Ramos (cell line): ENCODE data around the gene ODAPH.
"Not testable (repeated sequence)": the region's sequence is repeated elsewhere in the genome, so short reads cannot be mapped to it uniquely, and the experiment has no call there.

Source experiments
- in situ Hi-C: fragments of 300-500 bp; cut with MboI; formaldehyde crosslinking; loops from one replicate; pipeline ENCODE4 v1.14.3; 2022; ENCODE audit warnings: low sequenced_read_pairs; ENCODE audit not compliant: unreplicated experiment

ODAPH gene, protein sequence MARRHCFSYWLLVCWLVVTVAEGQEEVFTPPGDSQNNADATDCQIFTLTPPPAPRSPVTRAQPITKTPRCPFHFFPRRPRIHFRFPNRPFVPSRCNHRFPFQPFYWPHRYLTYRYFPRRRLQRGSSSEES

DNA sequence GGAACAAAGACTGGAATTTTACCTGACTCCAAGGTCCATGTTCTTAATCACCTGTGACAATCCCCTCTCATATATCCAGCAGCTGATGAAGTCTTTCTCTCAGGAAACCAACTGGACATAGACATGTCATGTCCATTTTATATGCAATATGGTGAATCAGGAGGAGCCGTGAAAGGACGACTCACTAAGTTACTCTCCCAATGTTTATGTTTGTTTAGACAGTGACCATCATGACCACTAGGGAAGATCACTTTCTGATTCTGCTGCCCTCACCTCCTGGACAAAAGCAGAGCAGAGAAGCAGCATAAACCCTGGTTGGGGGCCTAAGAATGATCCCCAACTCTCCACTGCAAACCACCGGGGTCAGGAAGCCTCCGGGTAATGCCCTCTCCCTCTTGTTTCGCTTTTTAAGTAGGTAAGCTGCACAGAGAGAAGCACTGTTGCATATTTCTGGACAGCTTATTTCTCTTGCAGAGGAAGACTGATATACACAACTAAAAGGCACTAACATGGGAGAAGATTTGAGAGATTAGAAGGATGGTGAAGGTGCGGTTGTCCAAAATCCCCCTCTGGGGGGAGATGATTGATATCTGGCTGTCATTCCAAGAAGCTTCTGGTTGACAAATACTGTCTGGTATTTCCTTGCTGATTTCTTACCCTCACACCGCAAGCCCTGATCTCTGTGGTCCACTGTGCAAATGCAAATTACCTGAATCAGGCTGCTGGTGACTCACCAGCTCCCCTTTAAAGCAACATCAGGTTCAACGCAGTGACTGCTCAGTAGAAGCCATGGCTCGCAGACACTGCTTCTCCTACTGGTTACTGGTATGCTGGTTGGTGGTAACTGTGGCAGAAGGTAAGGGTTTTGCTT is at the start of gene ODAPH:
TSS of gene ODAPH (plus strand) at position 773 of the 871 bp plus-strand sequence. CDS start at position 790, 17 bp downstream.
- in situ Hi-C loops = no loop called here

DNA sequence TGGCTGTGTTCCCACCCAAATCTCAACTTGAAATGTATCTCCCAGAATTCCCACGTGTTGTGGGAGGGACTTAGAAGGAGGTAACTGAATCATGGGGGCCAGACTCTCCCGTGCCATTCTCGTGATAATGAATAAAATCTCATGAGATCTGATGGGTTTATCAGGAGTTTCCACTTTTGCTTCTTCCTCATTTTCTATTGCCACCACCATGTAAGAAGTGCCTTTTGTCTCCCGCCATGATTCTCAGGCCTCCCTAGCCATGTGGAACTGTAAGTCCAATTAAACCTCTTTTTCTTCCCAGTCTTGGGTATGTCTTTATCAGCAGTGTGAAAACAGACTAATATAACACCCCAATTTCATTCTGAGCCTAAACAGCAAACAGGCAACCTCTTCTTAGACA is 46.3 kb upstream of the ODAPH start:
- in situ Hi-C loops = not testable (repeated sequence)

DNA sequence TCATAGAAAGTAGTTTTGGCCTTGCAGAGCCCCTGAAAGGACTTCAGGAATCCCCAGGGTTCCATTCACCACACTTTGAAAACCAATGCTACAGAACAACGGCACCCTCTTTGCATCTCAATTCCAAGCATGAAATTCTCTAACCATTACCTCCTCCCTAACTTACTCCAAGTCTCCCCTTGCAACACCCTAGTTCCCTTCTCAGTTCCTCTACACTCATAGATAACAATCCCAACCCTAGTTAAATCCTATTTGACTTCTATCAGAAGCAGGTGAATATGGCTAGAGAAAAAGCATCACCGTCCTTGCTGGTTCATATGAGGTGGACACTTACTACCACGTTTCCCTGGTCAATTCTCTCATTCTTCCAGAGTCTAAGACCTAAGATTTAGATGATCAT is 44.0 kb upstream of the ODAPH start:
- in situ Hi-C loops = no loop called here

DNA sequence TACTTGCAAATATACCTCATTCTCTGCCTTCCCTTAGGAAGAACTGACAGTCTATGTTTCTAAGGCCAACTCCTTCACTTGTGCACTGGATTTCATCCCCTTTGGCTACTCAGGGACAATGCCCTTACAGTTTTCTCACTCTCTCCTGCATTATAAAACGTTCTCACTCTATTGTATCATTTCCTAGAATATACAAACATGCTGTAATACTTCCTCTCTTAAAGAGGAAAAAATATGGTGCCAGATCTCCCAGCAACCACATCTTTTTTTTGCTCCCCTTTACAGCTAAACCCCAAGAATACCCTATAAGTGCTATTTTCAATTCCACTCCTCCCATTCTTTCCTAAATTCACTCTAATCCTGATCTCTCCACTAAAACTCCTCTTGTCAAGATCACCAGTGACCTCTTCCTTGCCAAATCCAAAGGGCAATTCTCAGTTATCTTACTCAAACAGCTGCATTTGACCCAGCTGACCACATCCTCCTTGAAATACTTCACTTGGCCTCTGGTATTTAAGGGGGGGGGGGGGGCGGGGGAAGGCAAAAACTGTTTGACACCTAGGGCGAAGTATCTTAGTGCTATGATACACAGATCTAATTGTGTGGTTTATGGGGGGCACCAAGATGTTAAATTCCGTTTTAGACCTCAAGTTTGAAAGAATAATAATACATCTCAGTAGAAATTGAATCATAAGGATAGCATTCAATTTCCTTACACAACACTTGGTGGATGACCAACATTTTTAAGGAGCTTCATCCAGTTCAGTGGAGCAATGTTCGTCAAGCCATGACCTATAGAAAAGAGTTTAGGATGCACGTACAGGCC is 43.3 kb upstream of the ODAPH start:
- in situ Hi-C loops = no loop called here

DNA sequence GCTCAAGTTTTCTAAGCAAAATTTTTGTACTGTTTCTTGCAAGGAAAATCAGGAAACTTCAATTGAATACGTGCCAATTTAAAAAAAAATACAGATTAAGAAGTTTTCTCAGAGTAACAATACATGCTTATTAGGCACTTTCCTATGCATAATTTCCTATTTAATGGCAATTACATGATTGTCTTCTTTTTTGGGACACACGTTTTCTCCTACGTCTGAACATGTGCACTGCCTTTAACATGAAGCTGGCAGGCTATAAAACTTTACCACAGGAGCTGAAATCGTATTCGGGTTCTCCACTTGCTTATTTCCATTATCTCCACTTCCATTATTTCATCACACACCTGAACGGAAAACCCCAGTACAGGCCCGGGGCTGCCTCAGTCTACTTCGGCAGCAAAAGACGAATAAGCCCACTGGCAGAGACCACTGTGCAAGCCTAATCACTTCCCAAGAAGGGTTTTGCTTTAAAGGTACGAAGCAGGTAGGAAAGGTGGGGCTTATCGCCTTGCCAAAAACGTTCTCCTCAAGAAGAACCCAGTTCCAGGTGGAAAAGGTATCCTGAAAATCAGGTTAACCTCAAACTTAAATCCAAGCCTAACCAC is 42.2 kb upstream of the ODAPH start:
- in situ Hi-C loops = no loop called here

DNA sequence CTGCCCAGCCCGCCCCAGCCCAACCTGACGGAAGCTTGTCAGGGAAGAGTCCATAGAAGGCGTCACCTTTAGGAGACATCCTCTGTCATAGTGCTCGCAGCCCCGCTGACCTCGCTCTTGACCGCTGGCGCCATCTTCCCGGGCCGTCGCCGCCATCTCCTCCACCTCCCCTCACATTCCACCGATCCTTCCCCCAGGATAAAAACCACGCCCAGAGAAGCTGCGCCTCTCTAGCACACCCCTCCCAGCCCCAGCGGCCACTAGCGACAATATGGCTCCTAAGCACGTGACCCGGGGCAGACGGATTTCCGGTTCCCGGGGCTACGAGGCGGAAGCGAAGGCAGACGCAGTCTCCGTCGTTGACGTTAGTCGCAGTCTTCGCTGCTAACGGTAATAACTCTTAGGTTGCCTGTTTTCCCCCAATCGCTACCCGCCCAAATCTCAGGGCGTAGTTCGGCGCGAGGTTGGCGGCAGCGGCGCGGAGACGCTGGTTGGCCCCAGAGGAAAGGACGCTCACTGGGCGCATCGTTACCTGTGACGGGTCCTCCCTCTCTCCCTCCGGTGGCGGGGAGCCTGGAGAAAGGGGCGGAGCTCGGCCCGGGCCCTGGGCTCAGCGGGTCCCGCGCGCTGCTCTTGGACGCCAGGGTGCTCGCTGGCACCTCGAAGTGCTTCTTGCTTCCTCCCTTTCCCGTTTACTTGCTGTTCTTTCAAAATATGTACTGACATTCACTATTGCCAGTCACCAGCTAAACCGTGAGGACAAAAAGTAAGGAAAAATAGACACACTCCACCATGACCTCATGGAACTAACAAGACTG is 41.5 kb upstream of the ODAPH start, which contains the start of the genes RCHY1 and THAP6:
TSS of gene RCHY1 (minus strand) at position 273 of the 818 bp plus-strand sequence. CDS start at position 156, 117 bp downstream.
TSS of gene THAP6 (plus strand) at position 343 of the 818 bp plus-strand sequence. CDS start 980 bp downstream, outside the sequence.
- in situ Hi-C loops = no loop called here

DNA sequence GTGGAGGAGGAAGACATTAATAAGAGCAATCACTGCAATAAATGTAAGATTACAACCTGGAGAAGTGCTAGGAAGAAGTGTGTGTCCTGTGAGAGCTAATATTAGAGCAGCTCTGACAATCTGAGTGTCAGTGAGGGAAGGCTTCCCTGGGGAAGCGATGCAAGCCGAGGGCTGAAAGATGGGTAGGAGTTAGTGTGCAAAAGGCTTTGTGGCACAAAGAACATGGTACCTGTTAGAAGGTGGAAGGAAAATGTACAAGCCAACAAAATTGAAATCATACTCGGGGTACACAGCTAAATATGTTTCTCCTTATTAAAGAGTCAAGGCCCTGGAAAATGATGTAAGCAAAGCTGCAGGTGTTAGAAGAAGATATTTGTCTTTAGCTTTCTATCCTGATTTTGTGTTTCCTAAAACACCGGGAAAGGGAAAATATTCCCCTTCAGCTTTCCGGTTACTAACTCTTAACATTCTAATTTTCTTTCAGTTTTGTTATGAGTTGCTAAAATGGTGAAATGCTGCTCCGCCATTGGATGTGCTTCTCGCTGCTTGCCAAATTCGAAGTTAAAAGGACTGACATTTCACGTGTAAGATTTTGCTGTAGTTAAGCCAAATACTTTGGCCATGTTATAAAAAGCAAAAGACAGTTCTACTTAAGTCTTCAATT is 40.8 kb upstream of the ODAPH start:
- in situ Hi-C loops = no loop called here

DNA sequence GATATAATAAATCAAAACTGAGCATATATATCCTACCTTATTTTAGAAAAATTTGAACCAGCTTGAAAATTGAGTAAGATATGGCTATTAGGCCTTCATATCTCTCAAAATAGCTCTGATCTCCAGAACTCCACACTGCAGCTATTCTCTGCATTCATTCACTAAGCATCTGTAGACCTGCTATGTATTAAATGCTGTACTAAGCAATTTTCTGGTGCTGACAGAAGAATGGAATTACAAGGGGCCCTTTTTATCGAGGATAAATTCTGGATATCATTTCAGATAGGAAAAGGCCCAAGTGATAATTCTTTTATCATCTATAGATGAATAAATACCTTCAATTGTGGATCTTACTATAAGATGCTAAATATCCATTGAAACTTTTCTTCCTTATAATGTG is 39.7 kb upstream of the ODAPH start:
- in situ Hi-C loops = no loop called here

DNA sequence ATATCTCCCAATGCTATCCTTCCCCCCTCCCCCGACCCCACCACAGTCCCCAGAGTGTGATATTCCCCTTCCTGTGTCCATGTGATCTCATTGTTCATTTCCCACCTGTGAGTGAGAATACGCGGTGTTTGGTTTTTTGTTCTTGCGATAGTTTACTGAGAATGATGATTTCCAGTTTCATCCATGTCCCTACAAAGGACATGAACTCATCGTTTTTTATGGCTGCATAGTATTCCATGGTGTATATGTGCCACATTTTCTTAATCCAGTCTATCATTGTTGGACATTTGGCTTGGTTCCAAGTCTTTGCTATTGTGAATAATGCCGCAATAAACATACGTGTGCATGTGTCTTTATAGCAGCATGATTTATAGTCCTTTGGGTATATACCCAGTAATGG is 36.4 kb upstream of the ODAPH start:
- in situ Hi-C loops = not testable (repeated sequence)

DNA sequence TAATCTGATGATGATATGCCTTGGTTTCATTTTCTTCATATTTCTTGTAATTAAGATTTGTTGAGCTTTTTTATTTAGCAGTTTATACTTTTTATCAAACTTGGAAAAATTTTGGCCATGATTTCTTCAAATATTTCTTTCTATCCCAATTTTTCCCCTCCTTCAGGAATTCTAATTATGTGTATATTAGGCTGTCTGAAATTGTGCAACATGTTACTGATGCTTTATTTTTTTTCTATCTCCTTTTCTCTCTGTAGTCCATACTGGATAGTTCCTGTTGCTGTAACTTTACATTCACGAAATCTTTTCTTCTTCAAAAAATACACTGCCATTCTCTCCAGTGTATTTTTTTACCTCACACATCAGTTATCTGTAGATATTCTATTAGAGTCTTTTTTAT is 30.8 kb upstream of the ODAPH start:
- in situ Hi-C loops = no loop called here

DNA sequence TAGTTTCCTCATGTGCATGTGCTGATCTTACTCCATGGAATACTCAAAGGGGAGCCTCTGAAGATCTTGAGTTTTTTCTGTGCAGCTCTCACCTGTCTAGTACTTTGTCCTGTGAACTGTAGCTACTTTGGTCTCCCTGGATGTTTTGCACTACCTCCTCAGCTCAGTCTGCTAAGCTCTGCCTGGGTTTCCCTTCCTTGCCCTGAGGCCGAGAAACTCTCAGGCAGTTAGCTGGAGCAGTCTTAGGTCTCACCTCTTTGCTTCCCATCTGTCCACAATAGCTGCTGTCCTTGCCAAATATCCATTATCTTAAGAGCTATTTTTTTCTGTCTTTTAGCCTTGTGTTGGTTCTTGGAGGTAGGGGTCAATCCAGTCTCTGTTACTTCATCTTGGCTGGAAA is 30.0 kb upstream of the ODAPH start:
- in situ Hi-C loops = no loop called here

DNA sequence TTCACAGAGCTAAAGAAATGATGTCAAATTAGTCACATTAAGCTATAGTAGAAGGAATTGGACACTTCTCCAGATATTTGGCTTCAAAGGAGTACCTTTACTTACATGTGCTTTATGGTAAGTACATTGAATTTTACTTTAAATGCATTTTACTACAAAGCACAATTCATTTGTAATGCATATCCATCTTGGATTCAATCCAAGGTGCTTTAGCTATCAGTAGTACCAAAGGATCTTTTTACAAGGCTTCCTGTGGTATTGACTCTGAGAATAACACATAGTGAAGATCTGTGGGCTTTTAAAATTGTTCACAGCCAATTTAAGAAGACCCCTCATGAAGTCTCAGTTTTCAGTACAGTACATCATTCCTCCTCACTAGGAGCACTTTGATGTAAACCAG is 28.4 kb upstream of the ODAPH start:
- in situ Hi-C loops = no loop called here

DNA sequence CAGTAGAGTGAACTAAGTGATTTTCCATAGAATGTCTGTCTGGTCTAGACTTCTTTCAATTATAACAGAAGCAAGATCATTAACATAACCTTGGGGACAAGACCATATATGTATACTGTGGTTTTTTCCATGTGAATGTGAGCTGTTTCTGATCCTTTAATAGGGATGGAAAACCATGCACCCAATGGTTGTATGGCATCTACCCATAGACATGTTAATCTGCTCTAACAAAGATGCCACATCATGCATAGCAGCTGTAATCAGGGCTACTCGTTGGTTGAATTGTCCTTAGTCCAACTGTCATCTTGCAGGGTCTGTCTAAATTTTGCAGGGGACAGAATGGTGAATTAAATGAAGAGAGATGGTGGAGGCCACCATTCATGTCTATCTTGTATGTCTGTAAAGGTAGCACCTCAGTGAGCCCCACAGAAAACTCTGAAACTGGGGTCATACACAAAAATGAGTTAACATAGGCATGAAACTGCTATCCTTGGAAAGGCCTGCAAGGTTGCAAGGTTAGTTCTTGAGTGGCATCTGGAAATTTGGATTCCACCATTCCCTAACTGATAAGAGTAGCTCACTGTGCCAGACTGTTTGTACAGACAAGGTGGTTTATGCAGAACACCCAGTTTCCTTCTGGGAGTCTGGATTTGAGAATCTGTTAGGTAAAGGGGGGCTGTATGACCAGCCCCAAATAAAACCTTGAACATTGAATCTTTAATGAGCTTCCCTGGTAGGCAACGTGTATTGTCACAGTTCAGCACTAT is 25.1 kb upstream of the ODAPH start:
- in situ Hi-C loops = no loop called here

DNA sequence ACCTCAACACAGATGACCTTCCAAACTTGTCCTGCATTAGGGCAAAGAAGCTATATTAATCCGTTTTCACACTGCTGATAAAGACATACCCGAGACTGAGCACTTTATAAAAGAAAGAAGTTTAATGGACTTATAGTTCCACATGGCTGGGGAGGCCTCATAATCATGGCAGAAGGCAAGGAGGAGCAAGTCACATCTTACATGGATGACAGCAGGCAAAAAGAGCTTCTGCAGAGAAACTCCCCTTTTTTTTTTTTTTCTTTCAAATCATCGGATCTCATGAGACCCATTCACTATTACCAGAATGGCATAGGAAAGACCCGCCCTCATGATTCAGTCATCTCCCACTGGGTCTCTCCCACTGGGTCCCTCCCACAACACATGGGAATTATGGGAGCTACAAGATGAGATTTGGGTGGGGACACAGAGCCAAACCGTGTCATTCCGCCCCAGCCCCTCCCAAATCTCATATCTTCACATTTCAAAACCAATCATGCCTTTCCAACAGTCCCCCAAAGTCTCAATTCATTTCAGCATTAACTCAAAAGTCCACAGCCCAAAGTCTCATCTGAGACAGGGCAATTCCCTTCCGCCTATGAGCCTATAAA is 24.2 kb upstream of the ODAPH start:
- in situ Hi-C loops = not testable (repeated sequence)

DNA sequence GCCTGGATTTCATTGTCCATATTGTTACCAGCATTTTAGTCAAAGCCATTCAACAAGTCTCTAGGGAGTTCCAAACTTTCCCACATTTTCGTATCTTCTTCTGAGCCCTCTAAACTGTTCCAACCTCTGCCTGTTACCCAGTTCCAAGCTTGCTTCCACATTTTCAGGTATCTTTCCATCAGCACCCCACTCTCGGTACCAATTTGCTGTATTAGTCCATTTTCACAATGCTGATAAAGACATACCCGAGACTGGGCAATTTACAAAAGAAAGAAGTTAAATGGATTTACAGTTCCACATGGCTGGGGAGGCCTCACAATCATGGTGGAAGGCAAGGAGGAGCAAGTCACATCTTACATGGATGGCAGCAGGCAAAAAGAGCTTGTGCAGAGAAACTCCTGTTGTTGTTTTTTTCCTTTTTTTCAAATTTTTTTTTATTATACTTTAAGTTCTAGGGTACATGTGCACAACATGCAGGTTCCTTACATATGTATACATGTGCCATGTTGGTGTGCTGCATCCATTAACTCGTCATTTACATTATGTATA is 22.5 kb upstream of the ODAPH start:
- in situ Hi-C loops = not testable (repeated sequence)

DNA sequence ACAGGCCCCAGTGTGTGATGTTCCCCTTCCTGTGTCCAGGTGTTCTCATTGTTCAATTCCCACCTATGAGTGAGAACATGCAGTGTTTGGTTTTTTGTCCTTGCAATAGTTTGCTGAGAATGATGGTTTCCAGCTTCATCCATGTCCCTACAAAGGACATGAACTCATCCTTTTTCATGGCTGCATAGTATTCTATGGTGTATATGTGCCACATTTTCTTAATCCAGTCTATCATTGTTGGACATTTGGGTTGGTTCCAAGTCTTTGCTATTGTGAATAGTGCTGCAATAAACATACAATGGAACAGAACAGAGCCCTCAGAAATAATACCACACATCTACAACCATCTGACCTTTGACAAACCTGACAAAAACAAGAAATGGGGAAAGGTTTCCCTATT is 21.9 kb upstream of the ODAPH start:
- in situ Hi-C loops = not testable (repeated sequence)

DNA sequence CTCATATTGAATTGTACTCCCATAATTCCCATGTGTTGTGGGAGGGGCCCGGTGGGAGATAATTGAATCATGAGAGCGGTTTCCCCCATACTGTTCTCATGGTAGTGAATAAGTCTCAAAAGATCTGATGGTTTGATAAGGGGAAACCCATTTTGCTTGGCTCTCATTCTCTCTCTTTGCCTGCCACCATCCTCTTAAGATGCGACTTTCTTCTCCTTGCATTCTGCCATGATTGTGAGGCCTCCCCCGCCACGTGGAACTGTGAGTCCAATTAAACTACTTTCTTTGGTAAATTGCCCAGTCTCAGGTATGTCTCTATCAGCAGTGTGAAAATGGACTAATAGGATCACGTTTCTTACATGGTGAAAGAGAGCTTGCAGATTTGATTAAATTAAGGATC is 18.6 kb upstream of the ODAPH start:
- in situ Hi-C loops = not testable (repeated sequence)

DNA sequence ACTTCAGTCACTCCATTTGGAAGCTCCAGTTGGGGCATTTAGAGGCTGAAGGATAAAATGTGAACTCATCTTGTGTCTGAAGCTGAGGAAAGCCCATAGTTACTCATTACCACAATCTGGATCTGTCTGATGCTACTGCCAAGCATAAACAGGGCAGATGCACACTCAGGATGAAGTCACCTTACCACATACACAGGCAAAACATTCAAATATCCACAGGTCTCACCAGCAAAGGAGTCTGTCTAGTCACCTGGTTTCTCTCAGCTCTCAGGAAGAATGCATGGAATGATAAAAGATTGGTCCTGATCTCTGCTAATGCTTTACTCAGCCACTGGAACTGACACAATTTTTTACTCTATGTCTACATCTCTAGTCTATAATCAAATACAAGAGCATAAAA is 13.0 kb upstream of the ODAPH start:
- in situ Hi-C loops = no loop called here
